ENCODE measurements around the gene SLC43A2.
"Not testable (repeated sequence)": the region's sequence is repeated elsewhere in the genome, so short reads cannot be mapped to it uniquely, and the experiment has no call there.

SLC43A2 gene

GRCh38 chr17:1568950-1569810 lies 59.5 kb downstream of the SLC43A2 start:
- ATAC-seq (replicated peaks; ENCODE audit: extremely low read depth, poor library complexity, severe bottlenecking) (no peak), DNase-seq (ENCODE audit: low spot score in 2 of 2) (no peak)
- peaks cover 3% of the 10 kb centered on the region for H3K36me3 Mint-ChIP-seq (ENCODE audit: insufficient read depth)
- no peaks in the 10 kb centered on the region for H3K27me3 Mint-ChIP-seq
- H3K4me1 Mint-ChIP-seq = peaks cover 17% of the 10 kb centered on the region
- no peak overlapping the region for H3K27ac Mint-ChIP-seq (ENCODE audit: low read depth)
- H3K9me3 Mint-ChIP-seq = no peaks in the 10 kb centered on the region
- no peak overlapping the region for H3K4me3 Mint-ChIP-seq

GRCh38 chr17:1566505-1567199 lies 62.0 kb downstream of the SLC43A2 start:
- DNase-seq (ENCODE audit: low spot score in 2 of 2) (no peak), ATAC-seq (replicated peaks; ENCODE audit: extremely low read depth, poor library complexity, severe bottlenecking) (no peak)
- H3K27ac Mint-ChIP-seq (ENCODE audit: low read depth) = peak overlapping the region; percentile 73
- no peaks in the 10 kb centered on the region for H3K9me3 Mint-ChIP-seq
- H3K4me3 Mint-ChIP-seq = peak overlapping the region; percentile 62
- peaks cover 5% of the 10 kb centered on the region for H3K36me3 Mint-ChIP-seq (ENCODE audit: insufficient read depth)
- H3K27me3 Mint-ChIP-seq = no peaks in the 10 kb centered on the region
- H3K4me1 Mint-ChIP-seq = peaks cover 24% of the 10 kb centered on the region

- Mint-ChIP-seq H3K9me3 (no peaks in the 10 kb centered on the region), H3K27ac (ENCODE audit: low read depth) (no peak overlapping the region), H3K36me3 (ENCODE audit: insufficient read depth) (peaks cover 12% of the 10 kb centered on the region), H3K4me1 (peaks cover 32% of the 10 kb centered on the region), H3K27me3 (no peaks in the 10 kb centered on the region), H3K4me3 (no peak overlapping the region)
- ATAC-seq (replicated peaks; ENCODE audit: extremely low read depth, poor library complexity, severe bottlenecking) (no peak), DNase-seq (ENCODE audit: low spot score in 2 of 2) (no peak)
These were observed 62.8 kb downstream of the SLC43A2 start for GRCh38 chr17:1565877-1566276.

GRCh38 chr17:1563786-1564613 lies 64.6 kb downstream of the SLC43A2 start:
- DNase-seq (ENCODE audit: low spot score in 2 of 2) (no peak), ATAC-seq (replicated peaks; ENCODE audit: extremely low read depth, poor library complexity, severe bottlenecking) (no peak)
- no peaks in the 10 kb centered on the region for H3K27me3 Mint-ChIP-seq
- H3K27ac Mint-ChIP-seq (ENCODE audit: low read depth) = no peak overlapping the region
- peak overlapping the region; percentile 63 for H3K4me3 Mint-ChIP-seq
- H3K36me3 Mint-ChIP-seq (ENCODE audit: insufficient read depth) = peaks cover 15% of the 10 kb centered on the region
- H3K9me3 Mint-ChIP-seq = no peaks in the 10 kb centered on the region
- peaks cover 46% of the 10 kb centered on the region for H3K4me1 Mint-ChIP-seq

GRCh38 chr17:1563471-1563785 lies 65.2 kb downstream of the SLC43A2 start:
- DNase-seq (ENCODE audit: low spot score in 2 of 2); H3K9me3 Mint-ChIP-seq; H3K27me3 Mint-ChIP-seq; ATAC-seq (replicated peaks; ENCODE audit: extremely low read depth, poor library complexity, severe bottlenecking): not testable (repeated sequence)
- Mint-ChIP-seq H3K36me3 (ENCODE audit: insufficient read depth) (peaks cover 18% of the 10 kb centered on the region), H3K27ac (ENCODE audit: low read depth) (peak overlapping the region; percentile 80), H3K4me1 (peaks cover 47% of the 10 kb centered on the region), H3K4me3 (peak overlapping the region; percentile 63)

- H3K36me3 Mint-ChIP-seq (ENCODE audit: insufficient read depth) = peaks cover 15% of the 10 kb centered on the region
- DNase-seq (ENCODE audit: low spot score in 2 of 2) (no peak), ATAC-seq (replicated peaks; ENCODE audit: extremely low read depth, poor library complexity, severe bottlenecking) (peak; percentile 21)
- H3K9me3 Mint-ChIP-seq = no peaks in the 10 kb centered on the region
- no peaks in the 10 kb centered on the region for H3K27me3 Mint-ChIP-seq
- H3K4me1 Mint-ChIP-seq = peaks cover 37% of the 10 kb centered on the region
- H3K4me3 Mint-ChIP-seq = peak overlapping the region; percentile 74
- no peak overlapping the region for H3K27ac Mint-ChIP-seq (ENCODE audit: low read depth)
These were observed 66.4 kb downstream of the SLC43A2 start for GRCh38 chr17:1562176-1562643.

GRCh38 chr17:1561420-1562175 lies 67.0 kb downstream of the SLC43A2 start:
- Mint-ChIP-seq H3K36me3 (ENCODE audit: insufficient read depth) (peaks cover 15% of the 10 kb centered on the region), H3K27ac (ENCODE audit: low read depth) (peak overlapping the region; percentile 67), H3K4me3 (peak overlapping the region; percentile 74), H3K9me3 (no peaks in the 10 kb centered on the region), H3K4me1 (peaks cover 33% of the 10 kb centered on the region), H3K27me3 (no peaks in the 10 kb centered on the region)
- peak; percentile 42 for ATAC-seq (replicated peaks; ENCODE audit: extremely low read depth, poor library complexity, severe bottlenecking)
- DNase-seq (ENCODE audit: low spot score in 2 of 2) = peak in 1 of 2 donors; percentile 30

- ATAC-seq (replicated peaks; ENCODE audit: extremely low read depth, poor library complexity, severe bottlenecking) (no peak), DNase-seq (ENCODE audit: low spot score in 2 of 2) (no peak)
- Mint-ChIP-seq H3K9me3 (no peaks in the 10 kb centered on the region), H3K27ac (ENCODE audit: low read depth) (peak overlapping the region; percentile 67), H3K4me1 (peaks cover 30% of the 10 kb centered on the region), H3K36me3 (ENCODE audit: insufficient read depth) (peaks cover 15% of the 10 kb centered on the region), H3K4me3 (peak overlapping the region; percentile 74), H3K27me3 (no peaks in the 10 kb centered on the region)
These were observed 67.7 kb downstream of the SLC43A2 start for GRCh38 chr17:1560858-1561355.

- Mint-ChIP-seq H3K4me1 (peaks cover 34% of the 10 kb centered on the region), H3K4me3 (no peak overlapping the region), H3K36me3 (ENCODE audit: insufficient read depth) (peaks cover 15% of the 10 kb centered on the region), H3K27ac (ENCODE audit: low read depth) (peak overlapping the region; percentile 67), H3K9me3 (no peaks in the 10 kb centered on the region), H3K27me3 (no peaks in the 10 kb centered on the region)
- DNase-seq (ENCODE audit: low spot score in 2 of 2) (no peak), ATAC-seq (replicated peaks; ENCODE audit: extremely low read depth, poor library complexity, severe bottlenecking) (no peak)
These were observed 68.4 kb downstream of the SLC43A2 start for GRCh38 chr17:1560101-1560857.

- no peak overlapping the region for H3K27ac Mint-ChIP-seq (ENCODE audit: low read depth)
- H3K27me3 Mint-ChIP-seq = no peaks in the 10 kb centered on the region
- DNase-seq (ENCODE audit: low spot score in 2 of 2) (no peak), ATAC-seq (replicated peaks; ENCODE audit: extremely low read depth, poor library complexity, severe bottlenecking) (no peak)
- peaks cover 16% of the 10 kb centered on the region for H3K36me3 Mint-ChIP-seq (ENCODE audit: insufficient read depth)
- H3K4me3 Mint-ChIP-seq = no peak overlapping the region
- H3K9me3 Mint-ChIP-seq = no peaks in the 10 kb centered on the region
- peaks cover 36% of the 10 kb centered on the region for H3K4me1 Mint-ChIP-seq
These were observed 69.3 kb downstream of the SLC43A2 start for GRCh38 chr17:1559047-1560043.

All from central memory CD8-positive, alpha-beta T cell (primary cell).